D721Med (cell line): Measurements from ENCODE around the gene PACRG.
A peak's percentile ranks its signal among the peaks of the same experiment; 100 is the strongest.

ENCODE experiments used
- DNase-seq: peaks from one replicate; pipeline ENCODE4 v3.0.0; 2011; ENCODE audit warnings: low spot score; ENCODE audit not compliant: insufficient read length
- FAIRE-seq: peaks from 2 replicates; lab custom pipeline; 2011; peaks lifted over from hg19 to GRCh38; lab: Jason Lieb, UNC
- TF ChIP-seq, protein P1 (sequence below): IDR thresholded peaks from 2 replicates; pipeline ENCODE4 v1.5.1; 2012; ENCODE audit warnings: mild to moderate bottlenecking, control low read depth; ENCODE audit not compliant: insufficient read depth; ENCODE audit errors: missing control alignments

The PACRG gene

DNA sequence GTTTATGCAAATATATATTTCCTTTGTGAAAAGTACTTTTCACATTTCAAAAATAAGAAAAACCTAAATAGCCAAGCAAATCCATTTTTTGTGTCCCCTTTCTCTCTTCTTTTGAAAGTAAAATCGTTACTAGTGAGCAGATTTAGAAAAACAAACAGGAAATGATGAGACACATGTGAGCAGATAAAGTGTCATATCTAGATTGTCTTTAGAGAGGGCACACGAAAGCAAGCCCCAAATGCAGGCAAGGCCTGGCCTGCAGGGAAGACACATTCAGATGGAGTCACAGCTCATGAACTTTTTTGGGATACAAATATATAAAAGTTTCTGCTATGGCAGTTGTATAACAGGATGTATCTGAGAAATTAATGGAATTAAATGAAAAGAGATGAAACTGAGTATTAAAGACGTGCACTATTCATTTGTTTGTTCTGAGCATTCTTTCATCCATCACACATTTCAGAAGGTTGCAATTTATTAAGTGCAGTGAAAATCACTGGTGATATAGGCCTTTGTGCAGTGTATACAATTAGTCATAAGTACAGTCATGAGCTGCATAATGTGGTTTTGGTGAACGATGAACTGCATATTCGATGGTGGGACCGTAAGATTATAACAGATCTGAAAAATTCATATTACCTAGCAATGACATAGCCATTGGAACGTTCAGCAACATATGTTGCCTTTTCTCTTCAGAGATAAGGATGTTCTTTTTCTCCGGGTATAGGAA is 101.4 kb downstream of the PACRG start:
- DNase-seq (no peak), FAIRE-seq (no peak)
- TF ChIP-seq, protein P1, sequence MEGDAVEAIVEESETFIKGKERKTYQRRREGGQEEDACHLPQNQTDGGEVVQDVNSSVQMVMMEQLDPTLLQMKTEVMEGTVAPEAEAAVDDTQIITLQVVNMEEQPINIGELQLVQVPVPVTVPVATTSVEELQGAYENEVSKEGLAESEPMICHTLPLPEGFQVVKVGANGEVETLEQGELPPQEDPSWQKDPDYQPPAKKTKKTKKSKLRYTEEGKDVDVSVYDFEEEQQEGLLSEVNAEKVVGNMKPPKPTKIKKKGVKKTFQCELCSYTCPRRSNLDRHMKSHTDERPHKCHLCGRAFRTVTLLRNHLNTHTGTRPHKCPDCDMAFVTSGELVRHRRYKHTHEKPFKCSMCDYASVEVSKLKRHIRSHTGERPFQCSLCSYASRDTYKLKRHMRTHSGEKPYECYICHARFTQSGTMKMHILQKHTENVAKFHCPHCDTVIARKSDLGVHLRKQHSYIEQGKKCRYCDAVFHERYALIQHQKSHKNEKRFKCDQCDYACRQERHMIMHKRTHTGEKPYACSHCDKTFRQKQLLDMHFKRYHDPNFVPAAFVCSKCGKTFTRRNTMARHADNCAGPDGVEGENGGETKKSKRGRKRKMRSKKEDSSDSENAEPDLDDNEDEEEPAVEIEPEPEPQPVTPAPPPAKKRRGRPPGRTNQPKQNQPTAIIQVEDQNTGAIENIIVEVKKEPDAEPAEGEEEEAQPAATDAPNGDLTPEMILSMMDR = no peak

DNA sequence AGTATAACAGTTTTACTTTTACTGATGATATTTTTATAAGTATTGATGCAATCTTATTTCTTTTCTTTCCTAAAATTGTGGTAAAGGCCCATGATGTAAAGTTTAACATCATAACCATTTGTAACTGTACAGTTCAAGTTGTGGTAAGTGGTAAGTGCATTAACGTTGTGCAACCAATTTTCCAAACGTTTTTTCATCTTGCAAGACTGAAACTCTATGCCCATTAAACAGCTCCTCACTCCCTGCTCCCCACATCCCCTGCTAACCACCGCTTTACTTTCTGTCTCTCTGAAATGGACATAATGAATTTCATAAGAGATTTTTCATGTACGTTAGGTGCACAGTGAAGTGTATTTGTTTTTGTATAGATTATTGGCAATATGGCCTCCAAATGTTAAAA is 106.0 kb downstream of the PACRG start:
- DNase-seq = no peak
- TF ChIP-seq, protein P1 = no peak
- no peak for FAIRE-seq

DNA sequence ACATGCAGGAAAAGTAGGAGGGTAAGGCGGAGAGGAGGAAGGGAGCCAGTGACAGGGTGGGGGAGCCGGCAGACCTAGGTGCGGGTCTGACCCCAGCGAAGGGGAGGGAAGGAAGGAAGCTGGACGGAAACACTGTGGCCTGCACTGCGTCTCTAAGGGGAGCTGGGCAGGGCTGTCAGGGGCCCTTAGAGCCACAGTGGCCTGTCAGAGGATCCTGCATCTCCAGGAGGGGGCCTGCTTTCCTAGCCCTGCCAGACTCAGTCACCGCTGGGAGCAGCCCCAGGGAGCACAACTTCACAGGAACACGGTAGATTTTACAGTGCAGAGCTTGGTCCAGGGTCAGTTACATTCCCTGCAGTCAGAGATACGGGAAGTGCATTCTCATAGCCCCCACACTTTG is 118.2 kb downstream of the PACRG start:
- TF ChIP-seq, protein P1 = no peak
- no peak for FAIRE-seq
- DNase-seq = no peak

- TF ChIP-seq, protein P1 = no peak
- DNase-seq = no peak
- FAIRE-seq = no peak
These were observed 118.9 kb downstream of the PACRG start for GRCh38 chr6:162846723-162847122.

- TF ChIP-seq, protein P1 = no peak
- DNase-seq (no peak), FAIRE-seq (no peak)
These were observed 121.5 kb downstream of the PACRG start for GRCh38 chr6:162849269-162849668.

DNA sequence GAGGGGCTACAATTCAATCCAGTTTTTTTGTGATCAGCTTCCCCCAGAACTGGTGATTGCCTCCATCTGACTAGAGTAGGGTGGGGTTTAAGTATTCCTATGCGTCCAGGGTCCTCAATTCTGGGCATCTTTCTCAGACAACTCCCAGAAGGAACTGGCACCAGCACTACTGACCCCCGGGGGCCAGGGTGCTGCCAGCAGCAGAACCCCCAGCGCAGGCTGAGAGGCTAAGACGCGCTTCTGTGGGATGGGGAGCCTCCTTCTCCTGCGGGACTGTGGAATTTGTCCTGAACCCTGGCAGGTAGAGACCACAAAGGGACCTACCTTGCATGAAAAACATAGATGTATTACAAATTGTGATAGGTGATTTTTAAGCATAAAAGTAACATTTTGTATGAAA is 124.4 kb downstream of the PACRG start:
- TF ChIP-seq, protein P1 = no peak
- FAIRE-seq (no peak), DNase-seq (no peak)

DNA sequence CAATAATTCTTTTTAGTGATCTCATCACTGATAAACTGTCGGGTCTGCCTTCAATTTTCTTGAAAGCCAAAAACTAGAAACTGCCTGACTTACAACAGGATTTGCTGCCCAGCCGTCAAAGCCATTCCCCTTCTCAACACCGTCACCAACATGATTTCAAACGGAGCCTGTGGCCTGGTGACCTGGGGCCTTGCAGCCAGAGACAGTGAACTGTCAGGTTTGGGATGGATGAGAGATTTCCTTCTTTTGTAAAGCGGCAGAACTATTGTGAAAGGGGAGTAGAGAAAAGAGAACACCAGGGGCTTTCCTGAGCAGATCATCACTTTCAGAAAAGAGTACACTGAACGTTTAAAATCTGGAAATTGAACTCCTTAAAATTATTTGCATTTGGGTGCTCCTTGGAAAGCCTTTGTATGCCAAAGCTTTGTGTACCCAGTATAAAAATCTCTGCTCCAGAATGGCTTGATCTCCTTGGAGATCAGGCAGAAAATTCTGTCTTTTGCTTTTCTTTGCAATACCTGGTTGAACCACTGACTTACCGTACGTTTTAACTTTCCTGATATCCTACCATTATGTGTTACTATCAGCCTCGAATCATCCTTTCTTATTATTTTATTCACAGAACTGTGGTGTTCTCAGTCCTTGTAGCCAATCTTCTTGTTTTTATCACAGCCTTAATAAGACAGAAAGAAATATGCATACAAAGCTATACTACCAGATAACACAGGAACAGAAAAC is 125.2 kb downstream of the PACRG start:
- no peak for DNase-seq
- FAIRE-seq = peak; percentile 44
- TF ChIP-seq, protein P1 = no peak
